ENCODE results near the gene CNTFR. TPM values are rescaled to one million over a fixed set of nuclear protein-coding genes. Genes with fewer than 3 reads are reported as not detected.

The CNTFR gene
- total RNA-seq, 1 donor from 2014 or later: 112 TPM

DNA sequence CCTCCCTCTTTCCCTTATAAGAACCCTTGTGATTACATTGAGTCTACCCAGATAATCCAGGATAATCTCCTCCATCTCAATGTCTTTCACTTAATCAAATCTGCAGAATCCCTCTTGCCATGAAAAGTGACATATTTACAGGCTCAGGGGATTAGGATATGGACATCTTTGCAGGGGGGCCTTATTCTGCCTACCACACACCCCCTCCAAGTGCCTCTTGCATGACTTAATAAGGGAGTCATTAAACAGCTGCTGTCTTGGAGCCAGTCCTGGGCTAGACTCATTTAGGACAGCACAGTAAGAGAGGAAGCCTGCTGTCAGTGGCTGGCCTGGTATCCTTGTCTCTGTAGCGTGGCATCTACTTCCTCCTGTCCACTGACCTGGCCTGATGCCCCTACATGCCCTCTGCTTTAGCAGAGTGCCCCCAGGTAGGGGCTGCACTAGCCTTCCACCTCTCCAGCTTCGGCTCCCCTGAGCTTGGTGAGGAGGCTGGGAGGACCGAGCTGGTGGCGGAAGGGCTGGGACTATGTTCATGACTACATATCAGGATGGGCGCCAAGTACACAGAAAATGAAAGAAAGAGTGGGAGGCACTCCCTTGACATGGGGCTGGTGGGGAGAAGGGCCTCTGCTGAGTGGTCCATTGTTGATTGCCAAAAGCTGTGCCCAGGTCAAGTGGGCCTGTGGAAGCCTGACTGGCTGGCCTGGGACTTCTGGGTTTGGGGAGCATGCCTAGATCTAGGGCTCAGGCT, 84.0 kb downstream of the CNTFR start:
- Mint-ChIP-seq H3K36me3 (ENCODE audit: low read depth) (no peaks in the 10 kb centered on the region), H3K4me3 (no peak overlapping the region), H3K27ac (ENCODE audit: unreplicated experiment) (no peak overlapping the region), H3K27me3 (ENCODE audit: low read depth) (peaks cover 39% of the 10 kb centered on the region), H3K9me3 (no peaks in the 10 kb centered on the region), H3K4me1 (peaks cover 11% of the 10 kb centered on the region)
- TF ChIP-seq, protein P1, sequence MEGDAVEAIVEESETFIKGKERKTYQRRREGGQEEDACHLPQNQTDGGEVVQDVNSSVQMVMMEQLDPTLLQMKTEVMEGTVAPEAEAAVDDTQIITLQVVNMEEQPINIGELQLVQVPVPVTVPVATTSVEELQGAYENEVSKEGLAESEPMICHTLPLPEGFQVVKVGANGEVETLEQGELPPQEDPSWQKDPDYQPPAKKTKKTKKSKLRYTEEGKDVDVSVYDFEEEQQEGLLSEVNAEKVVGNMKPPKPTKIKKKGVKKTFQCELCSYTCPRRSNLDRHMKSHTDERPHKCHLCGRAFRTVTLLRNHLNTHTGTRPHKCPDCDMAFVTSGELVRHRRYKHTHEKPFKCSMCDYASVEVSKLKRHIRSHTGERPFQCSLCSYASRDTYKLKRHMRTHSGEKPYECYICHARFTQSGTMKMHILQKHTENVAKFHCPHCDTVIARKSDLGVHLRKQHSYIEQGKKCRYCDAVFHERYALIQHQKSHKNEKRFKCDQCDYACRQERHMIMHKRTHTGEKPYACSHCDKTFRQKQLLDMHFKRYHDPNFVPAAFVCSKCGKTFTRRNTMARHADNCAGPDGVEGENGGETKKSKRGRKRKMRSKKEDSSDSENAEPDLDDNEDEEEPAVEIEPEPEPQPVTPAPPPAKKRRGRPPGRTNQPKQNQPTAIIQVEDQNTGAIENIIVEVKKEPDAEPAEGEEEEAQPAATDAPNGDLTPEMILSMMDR (conservative IDR thresholded peaks at IDR 0.05): no peak
- DNase-seq (ENCODE audit: low read depth, low spot score): no peak

DNA sequence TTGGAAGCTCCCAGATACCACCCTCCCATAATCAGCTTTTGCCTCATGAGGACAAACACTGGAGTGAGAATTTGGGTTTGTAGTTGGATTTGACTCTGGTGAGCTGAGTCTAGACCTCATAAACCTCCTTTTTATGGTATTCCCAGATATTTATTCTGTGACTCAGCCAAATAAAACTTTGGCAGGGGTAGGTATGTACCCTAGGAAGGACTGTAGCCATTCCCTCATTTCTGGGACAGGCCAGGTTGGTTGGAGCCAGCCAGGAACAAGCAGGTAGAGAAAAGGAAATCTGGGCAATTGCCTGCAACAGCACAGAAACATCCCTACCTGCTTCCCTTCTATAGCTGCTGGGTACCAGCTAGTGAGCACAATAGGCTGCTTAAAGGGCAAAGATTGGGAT, 86.1 kb downstream of the CNTFR start:
- Mint-ChIP-seq H3K9me3 (no peaks in the 10 kb centered on the region), H3K4me1 (peaks cover 13% of the 10 kb centered on the region), H3K4me3 (no peak overlapping the region), H3K36me3 (ENCODE audit: low read depth) (no peaks in the 10 kb centered on the region), H3K27ac (ENCODE audit: unreplicated experiment) (no peak overlapping the region), H3K27me3 (ENCODE audit: low read depth) (peaks cover 44% of the 10 kb centered on the region)
- no peak for DNase-seq (ENCODE audit: low read depth, low spot score)
- TF ChIP-seq, protein P1 (conservative IDR thresholded peaks at IDR 0.05): no peak

DNA sequence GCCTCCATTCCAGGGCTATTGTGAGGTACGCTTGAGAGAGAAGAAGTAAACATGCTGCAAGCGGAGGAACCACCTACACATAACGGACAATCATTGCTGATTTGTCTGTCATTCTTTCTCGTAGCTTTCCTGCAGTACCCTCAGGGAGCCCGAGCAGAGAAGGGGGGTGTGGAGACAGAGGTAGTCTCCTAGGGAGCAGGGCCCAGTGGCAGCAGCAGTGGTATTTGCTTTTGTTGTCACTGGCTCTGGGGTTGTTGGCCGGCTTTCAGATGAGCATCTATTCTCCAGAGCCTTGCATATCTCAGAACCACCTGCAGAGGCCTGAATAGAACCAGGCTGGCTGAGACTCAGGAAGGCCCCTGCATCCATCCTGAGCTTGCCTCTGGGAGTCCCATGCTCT, 86.6 kb downstream of the CNTFR start:
- TF ChIP-seq, protein P1 (conservative IDR thresholded peaks at IDR 0.05): no peak
- DNase-seq (ENCODE audit: low read depth, low spot score): no peak
- Mint-ChIP-seq H3K4me3 (no peak overlapping the region), H3K9me3 (no peaks in the 10 kb centered on the region), H3K27me3 (ENCODE audit: low read depth) (peaks cover 45% of the 10 kb centered on the region), H3K36me3 (ENCODE audit: low read depth) (no peaks in the 10 kb centered on the region), H3K27ac (ENCODE audit: unreplicated experiment) (no peak overlapping the region), H3K4me1 (peaks cover 15% of the 10 kb centered on the region)

DNA sequence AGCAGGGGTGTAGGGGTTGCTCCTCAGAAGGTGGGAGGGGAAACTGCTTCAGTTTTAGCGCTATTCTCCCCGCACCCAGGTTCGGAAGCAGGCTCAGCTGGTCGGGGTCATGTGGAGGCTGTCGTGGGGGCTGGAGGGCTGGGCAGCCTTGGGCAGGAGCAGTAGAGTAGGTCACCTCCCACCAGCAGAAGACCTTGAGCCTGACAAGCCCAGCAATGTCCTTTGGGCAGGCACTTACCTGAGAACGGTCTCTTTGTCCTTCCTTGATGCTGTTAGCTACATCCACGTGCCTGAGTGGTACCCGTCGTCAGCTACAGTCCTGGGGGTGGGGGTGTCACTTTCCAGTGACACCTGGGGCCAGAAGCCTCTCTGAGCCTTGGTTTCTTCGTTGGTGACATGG, 87.1 kb downstream of the CNTFR start:
- H3K27ac Mint-ChIP-seq (ENCODE audit: unreplicated experiment): no peak overlapping the region
- no peak for DNase-seq (ENCODE audit: low read depth, low spot score)
- H3K9me3 Mint-ChIP-seq: no peaks in the 10 kb centered on the region
- no peak overlapping the region for H3K4me3 Mint-ChIP-seq
- TF ChIP-seq, protein P1 (conservative IDR thresholded peaks at IDR 0.05): no peak
- peaks cover 19% of the 10 kb centered on the region for H3K4me1 Mint-ChIP-seq
- peaks cover 48% of the 10 kb centered on the region for H3K27me3 Mint-ChIP-seq (ENCODE audit: low read depth)
- no peaks in the 10 kb centered on the region for H3K36me3 Mint-ChIP-seq (ENCODE audit: low read depth)

DNA sequence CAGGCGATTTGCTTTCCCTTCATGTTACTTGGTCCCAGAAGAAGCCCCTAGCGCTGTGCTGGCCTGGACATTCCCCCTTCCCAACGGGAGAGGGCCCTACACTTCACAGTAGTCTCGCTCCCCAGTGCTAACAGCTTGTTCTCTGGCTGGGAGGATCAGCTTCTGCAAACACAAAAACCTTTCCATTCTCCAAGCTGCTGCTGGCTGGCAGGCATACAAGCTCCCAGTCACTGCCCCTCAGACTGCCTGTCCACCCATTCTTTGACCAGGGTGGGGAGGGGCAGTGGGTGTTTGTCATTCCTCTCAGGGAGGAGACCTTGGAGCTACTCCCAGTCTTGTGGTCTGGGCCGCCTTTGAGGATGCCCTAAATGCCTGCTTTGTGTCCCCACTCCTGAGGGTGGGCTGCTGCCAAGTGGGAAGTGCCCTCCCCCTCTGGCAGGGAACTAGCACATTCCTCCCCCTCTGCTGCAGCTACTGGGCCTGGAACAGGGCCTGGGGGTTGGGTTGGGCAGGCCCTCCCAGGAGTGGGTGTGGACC, 87.6 kb downstream of the CNTFR start:
- TF ChIP-seq, protein P1 (conservative IDR thresholded peaks at IDR 0.05): no peak
- Mint-ChIP-seq H3K27ac (ENCODE audit: unreplicated experiment) (no peak overlapping the region), H3K9me3 (no peaks in the 10 kb centered on the region), H3K4me3 (no peak overlapping the region), H3K27me3 (ENCODE audit: low read depth) (peaks cover 46% of the 10 kb centered on the region), H3K4me1 (peaks cover 21% of the 10 kb centered on the region), H3K36me3 (ENCODE audit: low read depth) (no peaks in the 10 kb centered on the region)
- DNase-seq (ENCODE audit: low read depth, low spot score): no peak

Other genes starting within 250 kb of the CNTFR start
- 1.7 and 2.0 TPM in 2 replicates for gene MYORG, start 212.8 kb downstream of the CNTFR start, total RNA-seq
- 20.6 and 20.9 TPM in 2 replicates for gene FAM219A, start 131.2 kb downstream of the CNTFR start, total RNA-seq
- gene DNAI1, start 130.9 kb downstream of the CNTFR start, total RNA-seq: 1.5 and 1.9 TPM in 2 replicates
- gene ENHO, start 66.7 kb downstream of the CNTFR start, total RNA-seq: 12.0 and 13.2 TPM in 2 replicates
- gene RPP25L, start 22.4 kb upstream of the CNTFR start, total RNA-seq: 22.7 and 23.8 TPM in 2 replicates
- 92.1 and 102 TPM in 2 replicates for gene DCTN3, start 30.8 kb upstream of the CNTFR start, total RNA-seq
- gene ARID3C, start 39.3 kb upstream of the CNTFR start, total RNA-seq: 0.68 TPM in 1 of 2 replicates, not detected in the other
- 107 and 108 TPM in 2 replicates for gene SIGMAR1, start 48.1 kb upstream of the CNTFR start, total RNA-seq
- gene GALT, start 57.0 kb upstream of the CNTFR start, total RNA-seq: 51.8 and 58.0 TPM in 2 replicates
- 15.4 and 18.0 TPM in 2 replicates for gene IL11RA, start 62.5 kb upstream of the CNTFR start, total RNA-seq
- 0.86 TPM in 1 of 2 replicates, not detected in the other for gene CCL27, start 72.9 kb upstream of the CNTFR start, total RNA-seq
- not detected in 2 replicates for gene CCL19, start 101.6 kb upstream of the CNTFR start, total RNA-seq
- gene CCL21, start 120.4 kb upstream of the CNTFR start, total RNA-seq: not detected in 2 replicates